SK-N-SH (cell line): ENCODE data around the gene SLC22A15. TPM values are rescaled to one million over a fixed set of nuclear protein-coding genes. Genes with fewer than 3 reads are reported as not detected.

Source experiments
- CTCF ChIA-PET: fragments of 300-600, 350-600 bp; formaldehyde crosslinking; extraction: SDS; loops from one replicate; lab custom pipeline; 2021; lab: Yijun Ruan, JAX
- POLR2A ChIA-PET: fragments of 350-600 bp; sonication (Branson Sonifier 250); formaldehyde crosslinking; extraction: SDS; loops from one replicate; lab custom pipeline; 2020; ENCODE audit warnings: antibody characterized with exemption, inconsistent platforms; lab: Yijun Ruan, JAX
- DNase-seq: peaks from one replicate; pipeline ENCODE4 v3.0.0; 2012
- H2AFZ ChIP-seq: fragments of 200-600 bp; sonication (generic); 2 replicates; pipeline ENCODE4 v1.8.1; 2016; ENCODE audit warnings: antibody characterized with exemption, mild to moderate bottlenecking, low read depth
- H3F3A ChIP-seq: fragments of 200-600 bp; sonication (generic); replicated peaks from 2 replicates; pipeline ENCODE3; 2016; ENCODE audit warnings: antibody characterized with exemption, mild to moderate bottlenecking; ENCODE audit not compliant: insufficient read depth
- H3K27ac ChIP-seq, 2 experiments: fragments of 200-500 bp in 1 of 2; fragments of 200-600 bp in 1 of 2; sonication (Bioruptor generic) in 1 of 2; sonication (generic), shearing (Covaris generic) in 1 of 2; 2 replicates each; pipeline versions ENCODE4 v1.5.1 to v1.6.1; 2014 to 2016; ENCODE audit warnings: low read depth in 2 of 2, inconsistent platforms in 1 of 2, low read length in 1 of 2, mild to moderate bottlenecking in 1 of 2, mixed read lengths in 1 of 2
- H3K27me3 ChIP-seq: fragments of 200-600 bp; sonication (generic), shearing (Covaris generic); 2 replicates; pipeline ENCODE4 v1.6.1; 2016; ENCODE audit warnings: mixed run types; ENCODE audit not compliant: insufficient read depth
- H3K36me3 ChIP-seq, 2 experiments: fragments of 200-500 bp in 1 of 2; fragments of 200-600 bp in 1 of 2; sonication (Bioruptor generic) in 1 of 2; sonication (generic) in 1 of 2; replicated peaks in 1 of 2; 2 replicates each; pipeline versions ENCODE3 to v1.5.1; 2014 to 2016; ENCODE audit warnings: low read length in 1 of 2, mild to moderate bottlenecking in 1 of 2; ENCODE audit not compliant: insufficient read depth in 2 of 2, control insufficient read depth in 1 of 2
- H3K4me1 ChIP-seq, 2 experiments: fragments of 200-500 bp in 1 of 2; fragments of 200-600 bp in 1 of 2; sonication (Bioruptor generic) in 1 of 2; sonication (generic), shearing (Covaris generic) in 1 of 2; 2 replicates each; pipeline versions ENCODE4 v1.5.1 to v1.6.1; 2014 to 2016; ENCODE audit warnings: low read depth in 1 of 2, low read length in 1 of 2, mixed run types in 1 of 2; ENCODE audit not compliant: insufficient read depth in 2 of 2, control insufficient read depth in 1 of 2
- H3K4me2 ChIP-seq: fragments of 200-600 bp; sonication (generic), shearing (Covaris generic); 2 replicates; pipeline ENCODE4 v1.6.1; 2017; ENCODE audit warnings: mixed run types
- H3K4me3 ChIP-seq, 2 experiments: fragments of 200-500 bp in 1 of 2; fragments of 200-600 bp in 1 of 2; sonication (Bioruptor generic) in 1 of 2; sonication (generic), shearing (Covaris generic) in 1 of 2; 2 replicates each; pipeline versions ENCODE4 v1.5.1 to v1.8.1; 2014 to 2016; ENCODE audit warnings: low read depth in 2 of 2, inconsistent platforms in 1 of 2, low read length in 1 of 2, mild to moderate bottlenecking in 1 of 2, mixed read lengths in 1 of 2, moderate library complexity in 1 of 2
- H3K79me2 ChIP-seq: fragments of 200-600 bp; sonication (generic); 2 replicates; pipeline ENCODE4 v1.8.1; 2017; ENCODE audit warnings: mild to moderate bottlenecking; ENCODE audit not compliant: insufficient read depth
- H3K9ac ChIP-seq: fragments of 200-600 bp; sonication (generic); 2 replicates; pipeline ENCODE4 v1.6.1; 2017; ENCODE audit warnings: mixed run types
- H3K9me2 ChIP-seq: fragments of 200-600 bp; sonication (generic); 2 replicates; pipeline ENCODE4 v1.6.1; 2017; ENCODE audit warnings: mixed run types
- H3K9me3 ChIP-seq: fragments of 200-600 bp; sonication (generic); 2 replicates; pipeline ENCODE4 v1.6.1; 2017; ENCODE audit warnings: mixed run types, mild to moderate bottlenecking, moderate library complexity
- H4K20me1 ChIP-seq: fragments of 200-600 bp; sonication (generic); 2 replicates; pipeline ENCODE4 v1.6.1; 2017; ENCODE audit warnings: mild to moderate bottlenecking, mixed run types; ENCODE audit not compliant: insufficient read depth
- CHD2 ChIP-seq: fragments of 150-350 bp; IDR thresholded peaks from 2 replicates; pipeline ENCODE4 v1.6.1; 2018; ENCODE audit warnings: low read length; ENCODE audit not compliant: partially characterized antibody
- ELF1 ChIP-seq: IDR thresholded peaks from 2 replicates; pipeline ENCODE4 v1.4.0; 2012
- EP300 ChIP-seq, 2 experiments: IDR thresholded peaks; 2 replicates each; pipeline versions ENCODE4 v1.4.0 to v1.6.1; 2012; ENCODE audit warnings: borderline replicate concordance in 1 of 2, low read depth in 1 of 2, low read length in 1 of 2
- EZH2phosphoT487 ChIP-seq: fragments of 200-600 bp; sonication (generic); IDR thresholded peaks from 2 replicates; pipeline ENCODE4 v1.6.1; 2017; ENCODE audit warnings: low read depth, mixed run types, mild to moderate bottlenecking, antibody characterized with exemption, moderate library complexity, borderline replicate concordance
- GABPA ChIP-seq: IDR thresholded peaks from 2 replicates; pipeline ENCODE4 v1.4.0; 2012; ENCODE audit warnings: low read depth, mild to moderate bottlenecking
- GATA2 ChIP-seq: sonication (generic); formaldehyde crosslinking; IDR thresholded peaks from 2 replicates; pipeline ENCODE4 v1.5.0; 2020; ENCODE audit warnings: mild to moderate bottlenecking, missing genetic modification reagents
- IRF3 ChIP-seq: fragments of 150-350 bp; IDR thresholded peaks from 2 replicates; pipeline ENCODE4 v1.6.1; 2016; ENCODE audit warnings: mild to moderate bottlenecking, low read depth, low read length
- NFIC ChIP-seq: IDR thresholded peaks from 2 replicates; pipeline ENCODE4 v1.4.0; 2012; ENCODE audit warnings: borderline replicate concordance
- NRF1 ChIP-seq: IDR thresholded peaks from 2 replicates; pipeline ENCODE4 v1.6.1; 2012; ENCODE audit warnings: low read depth, mild to moderate bottlenecking, low read length
- RAD21 ChIP-seq: IDR thresholded peaks from 2 replicates; pipeline ENCODE4 v1.6.1; 2012; ENCODE audit warnings: mild to moderate bottlenecking, low read length
- RFX5 ChIP-seq: IDR thresholded peaks from 2 replicates; pipeline ENCODE4 v1.6.1; 2012; ENCODE audit warnings: mild to moderate bottlenecking, improper control_type of control experiment, low read length
- SMC3 ChIP-seq: IDR thresholded peaks from 2 replicates; pipeline ENCODE4 v1.6.1; 2012; ENCODE audit warnings: low read depth, low read length, improper control_type of control experiment
- TEAD4 ChIP-seq: IDR thresholded peaks from 2 replicates; pipeline ENCODE4 v1.4.0; 2012; ENCODE audit warnings: mild to moderate bottlenecking, borderline replicate concordance; ENCODE audit not compliant: insufficient read depth
- USF1 ChIP-seq: IDR thresholded peaks from 2 replicates; pipeline ENCODE4 v1.4.0; 2012; ENCODE audit warnings: low read depth, borderline replicate concordance
- YY1 ChIP-seq: IDR thresholded peaks from 2 replicates; pipeline ENCODE4 v1.4.0; 2012; ENCODE audit warnings: low read depth, mild to moderate bottlenecking
- WGBS: methylation state at CpG from one replicate; pipeline ENCODE4 v1.1.6; 2017; ENCODE audit warnings: low lambda C conversion rate; 5-methylcytosine and 5-hydroxymethylcytosine counted together
- polyA plus RNA-seq, 3 experiments: library from polyadenylated mRNA; depleted of rRNA; stranded (reverse); fragments of >200 nt; gene quantifications; 2 replicates each; pipeline ENCODE4 v1.2.3, GENCODE V29; 2012
- TF ChIP-seq, protein P1 (sequence below): IDR thresholded peaks from 2 replicates; pipeline ENCODE4 v1.6.1; 2012; ENCODE audit warnings: mild to moderate bottlenecking, low read depth, low read length, moderate library complexity

Gene SLC22A15
- polyA plus RNA-seq, 1 of the 3 experiments (the other 2 are of a cell fraction) = 0.13 TPM

DNA sequence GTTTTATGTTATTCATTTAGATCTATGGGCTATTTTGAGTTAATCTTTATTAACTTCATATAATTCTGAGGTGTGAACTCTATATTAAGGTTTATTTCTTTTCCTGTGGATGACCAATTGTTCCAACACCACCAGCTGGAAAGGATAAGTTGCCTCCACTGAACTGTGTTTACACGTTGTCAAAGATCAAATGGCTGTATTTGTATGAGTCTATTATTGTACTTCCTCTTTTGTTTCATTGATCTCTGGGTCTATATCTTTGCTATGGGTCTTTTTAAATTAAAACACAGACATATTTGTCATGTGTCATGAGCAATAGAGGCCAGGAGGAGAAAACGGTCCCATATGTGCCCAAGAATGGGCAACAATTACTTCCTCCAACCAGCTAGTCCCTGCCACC, 129.7 kb downstream of the SLC22A15 start:
- Histone ChIP-seq H2AFZ (no peak overlapping the region), H3K4me2 (no peak overlapping the region), H3K27me3 (no peaks in the 10 kb centered on the region), H3K9ac (no peak overlapping the region), H3K4me1 (peaks cover 3 to 4% of the 10 kb centered on the region in 2 experiments; a peak in 3 of 4 replicates), H3K9me2 (no peaks in the 10 kb centered on the region), H3F3A (no peaks in the 10 kb centered on the region), H3K4me3 (no peak overlapping the region), H3K36me3 (no peaks in the 10 kb centered on the region), H3K27ac (no peak overlapping the region), H3K9me3 (no peaks in the 10 kb centered on the region), H4K20me1 (no peaks in the 10 kb centered on the region), H3K79me2 (no peaks in the 10 kb centered on the region)
- POLR2A ChIA-PET = no interaction called here
- CTCF ChIA-PET = interaction anchor here (1.5 kb wide), 1 partner anchor 379 kb away, joined by 5 read pairs; no protein-coding TSS in a partner anchor
- no peak for DNase-seq
- WGBS = 69% methylated on average over 2 of the region's 2 CpGs
- no peak for TF ChIP-seq RFX5
- no peak for TF ChIP-seq YY1
- no peak for TF ChIP-seq RAD21
- TF ChIP-seq GATA2 (CRISPR knock-in tag) = no peak
- TF ChIP-seq SMC3 = no peak
- TF ChIP-seq, protein P1, sequence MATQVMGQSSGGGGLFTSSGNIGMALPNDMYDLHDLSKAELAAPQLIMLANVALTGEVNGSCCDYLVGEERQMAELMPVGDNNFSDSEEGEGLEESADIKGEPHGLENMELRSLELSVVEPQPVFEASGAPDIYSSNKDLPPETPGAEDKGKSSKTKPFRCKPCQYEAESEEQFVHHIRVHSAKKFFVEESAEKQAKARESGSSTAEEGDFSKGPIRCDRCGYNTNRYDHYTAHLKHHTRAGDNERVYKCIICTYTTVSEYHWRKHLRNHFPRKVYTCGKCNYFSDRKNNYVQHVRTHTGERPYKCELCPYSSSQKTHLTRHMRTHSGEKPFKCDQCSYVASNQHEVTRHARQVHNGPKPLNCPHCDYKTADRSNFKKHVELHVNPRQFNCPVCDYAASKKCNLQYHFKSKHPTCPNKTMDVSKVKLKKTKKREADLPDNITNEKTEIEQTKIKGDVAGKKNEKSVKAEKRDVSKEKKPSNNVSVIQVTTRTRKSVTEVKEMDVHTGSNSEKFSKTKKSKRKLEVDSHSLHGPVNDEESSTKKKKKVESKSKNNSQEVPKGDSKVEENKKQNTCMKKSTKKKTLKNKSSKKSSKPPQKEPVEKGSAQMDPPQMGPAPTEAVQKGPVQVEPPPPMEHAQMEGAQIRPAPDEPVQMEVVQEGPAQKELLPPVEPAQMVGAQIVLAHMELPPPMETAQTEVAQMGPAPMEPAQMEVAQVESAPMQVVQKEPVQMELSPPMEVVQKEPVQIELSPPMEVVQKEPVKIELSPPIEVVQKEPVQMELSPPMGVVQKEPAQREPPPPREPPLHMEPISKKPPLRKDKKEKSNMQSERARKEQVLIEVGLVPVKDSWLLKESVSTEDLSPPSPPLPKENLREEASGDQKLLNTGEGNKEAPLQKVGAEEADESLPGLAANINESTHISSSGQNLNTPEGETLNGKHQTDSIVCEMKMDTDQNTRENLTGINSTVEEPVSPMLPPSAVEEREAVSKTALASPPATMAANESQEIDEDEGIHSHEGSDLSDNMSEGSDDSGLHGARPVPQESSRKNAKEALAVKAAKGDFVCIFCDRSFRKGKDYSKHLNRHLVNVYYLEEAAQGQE = no peak
- TF ChIP-seq EZH2phosphoT487 = no peak
- TF ChIP-seq EP300 (IDR thresholded peaks at IDR 0.05; ENCODE audit: borderline replicate concordance in 1 of 2, low read depth in 1 of 2, low read length in 1 of 2) = no peak
- TF ChIP-seq GABPA = no peak
- no peak for TF ChIP-seq IRF3
- no peak for TF ChIP-seq TEAD4
- no peak for TF ChIP-seq USF1
- no peak for TF ChIP-seq CHD2
- TF ChIP-seq ELF1 = no peak
- TF ChIP-seq NRF1 = no peak
- no peak for TF ChIP-seq NFIC
